GM12891 (cell line): ENCODE data around the gene CREB5.

Experiments used
- POLR2AphosphoS5 ChIP-seq: IDR thresholded peaks from 2 replicates; pipeline ENCODE4 v1.6.1; 2011; ENCODE audit warnings: low read depth, low read length, control low read depth
- TAF1 ChIP-seq: IDR thresholded peaks from 2 replicates; pipeline ENCODE4 v1.6.1; 2011; ENCODE audit warnings: low read depth, low read length, control low read depth

DNA sequence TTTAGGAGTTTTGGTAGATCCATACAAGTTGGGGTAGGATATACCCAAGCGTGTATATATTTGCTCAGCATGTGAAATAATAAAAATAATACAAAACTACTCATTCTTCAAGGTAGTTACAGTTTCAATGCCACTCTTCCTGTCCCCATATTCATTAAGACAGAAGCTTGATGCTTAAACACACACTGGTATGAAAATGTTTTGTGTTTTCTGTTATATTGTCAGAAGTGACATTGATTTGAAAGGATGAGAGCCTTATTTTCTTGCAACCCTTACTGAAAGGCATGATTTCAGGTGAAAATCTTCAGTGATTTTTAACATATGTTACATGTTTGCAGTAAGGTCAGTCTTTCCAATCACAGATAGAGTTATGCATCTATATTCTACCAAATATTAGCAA lies 312.2 kb downstream of the CREB5 start:
- TF ChIP-seq POLR2AphosphoS5 (no peak), TAF1 (no peak)
